Measurements from ENCODE around the gene PACS2.

PACS2 gene

DNA sequence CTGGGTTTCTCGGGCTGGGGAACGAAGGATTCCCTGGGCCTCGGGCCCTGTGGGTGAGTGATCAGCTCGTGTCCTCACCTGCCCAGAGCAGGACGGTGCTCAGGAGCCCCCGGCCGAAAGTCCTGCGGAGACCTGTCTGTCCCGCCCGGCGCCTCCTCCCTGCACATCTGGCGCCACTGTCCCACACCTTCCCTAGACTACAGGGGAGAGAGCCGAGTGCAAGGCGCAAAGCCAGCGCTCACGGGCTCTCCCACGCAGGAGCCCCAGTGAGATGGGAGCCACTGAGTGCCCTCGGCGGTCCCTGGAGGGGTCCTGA is 70.7 kb downstream of the PACS2 start:
- Histone ChIP-seq H3K23ac (ENCODE audit: low read length) (no peak overlapping the region), H2AK5ac (ENCODE audit: low read length) (no peak overlapping the region), H3K18ac (ENCODE audit: low read length) (no peak overlapping the region), H3K4me1 (ENCODE audit: control insufficient read depth, low read depth, low read length) (no peaks in the 10 kb centered on the region), H3K27ac (ENCODE audit: low read depth, low read length) (no peak overlapping the region), H3K9ac (ENCODE audit: low read length) (no peak overlapping the region), H2BK120ac (ENCODE audit: low read depth, low read length) (no peak overlapping the region), H3K4me3 (ENCODE audit: low read length) (no peak overlapping the region), H4K5ac (ENCODE audit: low read length) (no peak overlapping the region), H3K4me2 (ENCODE audit: low read length) (no peak overlapping the region), H2BK5ac (ENCODE audit: low read length) (no peak overlapping the region), H3K4ac (ENCODE audit: low read depth, low read length) (no peak overlapping the region), H2BK15ac (replicated peaks; ENCODE audit: low read depth) (no peak overlapping the region), H3K79me2 (ENCODE audit: control insufficient read depth, insufficient read depth, low read length) (no peaks in the 10 kb centered on the region), H3K27me3 (ENCODE audit: insufficient read depth, low read length, poor library complexity) (no peaks in the 10 kb centered on the region), H3K79me1 (ENCODE audit: low read length) (no peaks in the 10 kb centered on the region), H3K56ac (ENCODE audit: low read length) (no peak overlapping the region), H3K36me3 (ENCODE audit: control insufficient read depth, insufficient read depth, low read length) (no peaks in the 10 kb centered on the region), H4K8ac (ENCODE audit: low read depth, low read length) (no peak overlapping the region)
- DNase-seq: no peak
- WGBS (ENCODE audit: extremely low coverage, insufficient coverage, low lambda C conversion rate): no CpG with 5 or more reads among the region's 19 CpGs

DNA sequence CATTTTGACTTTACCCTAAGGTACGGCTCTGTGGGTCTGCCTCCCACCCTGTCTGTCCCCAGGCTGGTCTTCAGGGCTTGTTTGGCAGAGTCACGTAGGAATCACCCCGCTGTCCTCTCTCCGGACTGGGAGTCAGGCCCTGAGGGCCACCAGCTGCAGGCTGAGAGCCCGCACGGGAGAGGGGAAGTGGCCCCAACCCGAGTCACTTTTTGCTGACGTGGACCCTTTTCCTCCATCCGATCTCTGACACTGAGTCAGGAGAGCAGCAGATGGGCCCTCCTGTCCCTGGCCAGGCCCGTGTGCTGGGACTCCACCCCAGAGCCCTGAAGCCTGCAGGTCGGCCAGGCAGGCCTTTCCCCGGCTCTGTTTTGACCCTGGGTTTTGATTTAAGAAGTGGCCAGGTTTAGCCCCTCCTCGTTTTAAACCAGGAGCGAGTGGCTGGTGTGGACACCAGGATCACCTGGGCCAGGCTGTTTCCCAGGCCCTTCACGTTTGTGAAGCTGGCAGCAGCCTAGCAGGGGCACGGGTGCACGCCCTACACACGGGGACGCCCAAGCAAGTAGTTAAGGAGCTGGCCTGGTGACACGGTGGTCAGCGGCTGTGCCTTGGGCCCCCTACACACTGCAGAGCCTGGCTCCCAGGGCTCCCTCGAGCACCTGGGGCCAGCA is 71.3 kb downstream of the PACS2 start:
- Histone ChIP-seq H4K5ac (ENCODE audit: low read length) (no peak overlapping the region), H3K27me3 (ENCODE audit: insufficient read depth, low read length, poor library complexity) (no peaks in the 10 kb centered on the region), H3K18ac (ENCODE audit: low read length) (no peak overlapping the region), H3K23ac (ENCODE audit: low read length) (no peak overlapping the region), H3K9ac (ENCODE audit: low read length) (no peak overlapping the region), H3K4me2 (ENCODE audit: low read length) (no peak overlapping the region), H3K79me1 (ENCODE audit: low read length) (no peaks in the 10 kb centered on the region), H3K79me2 (ENCODE audit: control insufficient read depth, insufficient read depth, low read length) (no peaks in the 10 kb centered on the region), H3K4me1 (ENCODE audit: control insufficient read depth, low read depth, low read length) (no peaks in the 10 kb centered on the region), H3K4me3 (ENCODE audit: low read length) (no peak overlapping the region), H3K4ac (ENCODE audit: low read depth, low read length) (no peak overlapping the region), H4K8ac (ENCODE audit: low read depth, low read length) (no peak overlapping the region), H3K56ac (ENCODE audit: low read length) (no peak overlapping the region), H2BK120ac (ENCODE audit: low read depth, low read length) (no peak overlapping the region), H2BK15ac (replicated peaks; ENCODE audit: low read depth) (no peak overlapping the region), H3K27ac (ENCODE audit: low read depth, low read length) (no peak overlapping the region), H2BK5ac (ENCODE audit: low read length) (no peak overlapping the region), H3K36me3 (ENCODE audit: control insufficient read depth, insufficient read depth, low read length) (no peaks in the 10 kb centered on the region), H2AK5ac (ENCODE audit: low read length) (no peak overlapping the region)
- WGBS (ENCODE audit: extremely low coverage, insufficient coverage, low lambda C conversion rate): no CpG with 5 or more reads among the region's 22 CpGs
- no peak for DNase-seq

DNA sequence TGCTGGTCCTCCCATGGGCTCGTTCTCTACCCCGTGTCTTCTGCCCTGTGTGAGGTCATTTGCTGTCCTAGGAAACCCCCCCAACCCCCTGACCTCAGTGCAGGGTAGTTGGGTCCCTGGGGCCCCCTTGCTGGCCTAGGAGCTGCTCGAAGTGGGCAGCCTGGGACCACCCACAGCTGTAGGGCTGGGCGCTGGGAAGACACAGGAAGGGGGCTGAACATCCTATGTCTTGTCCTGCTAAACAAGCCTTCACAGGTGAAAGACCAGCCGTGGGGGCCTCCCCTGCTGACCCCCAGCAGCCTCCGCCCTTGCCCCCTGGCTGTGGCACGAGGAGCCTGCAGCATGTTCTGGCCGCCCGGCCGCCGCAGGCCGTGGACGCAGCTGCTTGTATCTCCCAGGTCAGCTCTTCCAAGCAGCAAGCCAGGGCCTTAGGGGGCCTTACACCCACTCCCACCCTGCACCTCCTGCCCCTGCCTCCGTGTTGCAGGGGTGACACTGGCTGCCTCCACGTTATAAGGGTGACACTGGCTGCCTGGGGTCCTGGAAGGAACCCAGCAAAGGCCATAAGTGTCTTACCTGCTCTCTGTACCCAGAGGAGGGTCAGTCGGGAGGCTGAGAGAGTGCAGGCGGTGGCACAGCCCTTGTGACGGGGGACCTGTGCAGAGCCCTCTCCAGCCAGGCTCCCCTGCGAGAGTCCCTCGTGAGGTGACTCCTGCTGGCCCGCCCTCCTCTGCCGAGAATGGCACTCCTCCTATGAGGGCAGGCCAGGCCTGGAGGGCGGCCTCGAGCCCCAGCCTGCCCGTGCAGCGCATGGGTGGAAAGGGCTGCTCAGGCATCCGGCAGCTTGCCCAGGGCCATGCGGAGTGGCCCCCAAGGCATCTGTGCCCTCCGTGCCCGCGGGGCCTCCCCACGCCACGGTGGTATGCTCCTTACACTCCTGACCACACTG is 72.3 kb downstream of the PACS2 start:
- Histone ChIP-seq H3K36me3 (ENCODE audit: control insufficient read depth, insufficient read depth, low read length) (no peaks in the 10 kb centered on the region), H2BK15ac (replicated peaks; ENCODE audit: low read depth) (no peak overlapping the region), H4K5ac (ENCODE audit: low read length) (no peak overlapping the region), H3K56ac (ENCODE audit: low read length) (no peak overlapping the region), H3K23ac (ENCODE audit: low read length) (no peak overlapping the region), H3K4me1 (ENCODE audit: control insufficient read depth, low read depth, low read length) (no peaks in the 10 kb centered on the region), H3K79me2 (ENCODE audit: control insufficient read depth, insufficient read depth, low read length) (no peaks in the 10 kb centered on the region), H2BK5ac (ENCODE audit: low read length) (no peak overlapping the region), H3K27ac (ENCODE audit: low read depth, low read length) (no peak overlapping the region), H3K4ac (ENCODE audit: low read depth, low read length) (no peak overlapping the region), H3K4me3 (ENCODE audit: low read length) (no peak overlapping the region), H4K8ac (ENCODE audit: low read depth, low read length) (no peak overlapping the region), H3K79me1 (ENCODE audit: low read length) (no peaks in the 10 kb centered on the region), H2BK120ac (ENCODE audit: low read depth, low read length) (no peak overlapping the region), H3K4me2 (ENCODE audit: low read length) (no peak overlapping the region), H3K27me3 (ENCODE audit: insufficient read depth, low read length, poor library complexity) (no peaks in the 10 kb centered on the region), H3K9ac (ENCODE audit: low read length) (no peak overlapping the region), H3K18ac (ENCODE audit: low read length) (no peak overlapping the region), H2AK5ac (ENCODE audit: low read length) (no peak overlapping the region)
- no peak for DNase-seq
- no CpG with 5 or more reads among the region's 33 CpGs for WGBS (ENCODE audit: extremely low coverage, insufficient coverage, low lambda C conversion rate)

DNA sequence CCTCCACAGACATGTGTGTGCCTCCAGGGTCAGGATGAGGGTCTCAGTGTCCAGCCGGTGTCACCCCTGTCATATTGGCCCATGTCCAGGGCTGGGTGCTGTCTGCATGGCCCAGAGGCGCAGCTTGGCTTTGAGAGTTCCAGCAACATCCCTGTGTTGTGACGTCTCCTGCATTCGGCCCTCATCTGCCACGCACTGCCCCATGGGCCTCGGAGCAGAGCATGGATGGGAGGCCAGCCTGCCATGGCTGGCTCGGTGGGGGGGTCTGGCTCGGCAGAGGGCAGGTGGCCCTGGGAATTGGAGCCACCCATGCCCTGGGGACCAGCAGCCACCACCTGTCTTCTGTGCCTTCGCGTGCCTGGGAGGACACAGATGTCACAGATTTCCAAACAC is 73.0 kb downstream of the PACS2 start:
- H3K23ac ChIP-seq (ENCODE audit: low read length): no peak overlapping the region
- WGBS (ENCODE audit: extremely low coverage, insufficient coverage, low lambda C conversion rate): no CpG with 5 or more reads among the region's 10 CpGs
- H2BK15ac ChIP-seq (replicated peaks; ENCODE audit: low read depth): no peak overlapping the region
- H3K4me2 ChIP-seq (ENCODE audit: low read length): no peak overlapping the region
- no peaks in the 10 kb centered on the region for H3K27me3 ChIP-seq (ENCODE audit: insufficient read depth, low read length, poor library complexity)
- no peak overlapping the region for H2AK5ac ChIP-seq (ENCODE audit: low read length)
- no peak overlapping the region for H3K56ac ChIP-seq (ENCODE audit: low read length)
- H2BK5ac ChIP-seq (ENCODE audit: low read length): no peak overlapping the region
- no peaks in the 10 kb centered on the region for H3K4me1 ChIP-seq (ENCODE audit: control insufficient read depth, low read depth, low read length)
- H3K79me1 ChIP-seq (ENCODE audit: low read length): no peaks in the 10 kb centered on the region
- no peaks in the 10 kb centered on the region for H3K79me2 ChIP-seq (ENCODE audit: control insufficient read depth, insufficient read depth, low read length)
- DNase-seq: no peak
- H3K4ac ChIP-seq (ENCODE audit: low read depth, low read length): no peak overlapping the region
- no peak overlapping the region for H3K18ac ChIP-seq (ENCODE audit: low read length)
- H4K8ac ChIP-seq (ENCODE audit: low read depth, low read length): no peak overlapping the region
- H3K36me3 ChIP-seq (ENCODE audit: control insufficient read depth, insufficient read depth, low read length): no peaks in the 10 kb centered on the region
- no peak overlapping the region for H3K27ac ChIP-seq (ENCODE audit: low read depth, low read length)
- H3K9ac ChIP-seq (ENCODE audit: low read length): no peak overlapping the region
- H2BK120ac ChIP-seq (ENCODE audit: low read depth, low read length): no peak overlapping the region
- H4K5ac ChIP-seq (ENCODE audit: low read length): no peak overlapping the region
- H3K4me3 ChIP-seq (ENCODE audit: low read length): no peak overlapping the region

DNA sequence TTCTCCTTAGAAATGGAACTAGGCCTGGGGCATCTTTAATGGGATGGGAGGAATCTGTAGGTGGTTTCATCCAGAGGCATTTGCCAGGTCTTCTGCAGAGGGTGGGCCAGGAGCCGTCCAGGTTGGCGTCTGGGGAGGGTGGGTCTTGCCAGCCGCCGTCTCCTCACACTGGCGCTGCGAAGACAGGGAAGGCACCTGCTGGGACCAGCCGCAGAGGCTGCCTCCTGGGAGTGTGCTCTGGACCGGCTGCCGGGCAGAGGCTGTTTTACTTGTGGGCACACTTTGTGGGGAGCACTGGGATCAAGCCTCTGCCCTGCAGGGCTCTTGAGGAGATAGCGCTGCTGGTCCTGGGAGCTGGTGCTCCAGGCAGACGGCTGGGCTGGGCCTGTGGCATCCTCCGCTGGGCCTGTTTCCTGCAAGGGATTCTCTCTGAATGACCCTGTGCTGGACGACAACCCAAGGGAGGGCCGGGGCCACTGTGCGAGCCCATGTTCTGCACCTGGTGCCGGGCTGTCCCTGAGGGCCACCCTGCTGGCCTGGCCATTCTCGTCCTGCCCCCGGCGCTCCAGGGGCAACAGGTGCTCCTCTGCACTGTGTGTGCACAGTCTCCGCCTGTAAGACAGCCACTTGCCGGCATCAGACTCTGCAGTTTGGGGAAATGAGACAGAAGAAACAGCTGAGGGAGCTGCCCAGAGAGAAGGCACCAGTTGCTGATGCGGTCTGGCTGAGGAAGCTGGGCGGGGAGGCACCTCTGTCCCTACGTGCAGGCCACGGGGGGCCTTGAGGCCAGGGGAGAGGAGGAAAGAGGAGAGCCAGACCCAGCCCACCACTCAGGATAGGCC is 73.8 kb downstream of the PACS2 start:
- H3K27me3 ChIP-seq (ENCODE audit: insufficient read depth, low read length, poor library complexity): no peaks in the 10 kb centered on the region
- H4K5ac ChIP-seq (ENCODE audit: low read length): no peak overlapping the region
- no peak overlapping the region for H3K18ac ChIP-seq (ENCODE audit: low read length)
- H3K36me3 ChIP-seq (ENCODE audit: control insufficient read depth, insufficient read depth, low read length): no peaks in the 10 kb centered on the region
- no peak overlapping the region for H3K9ac ChIP-seq (ENCODE audit: low read length)
- no peaks in the 10 kb centered on the region for H3K4me1 ChIP-seq (ENCODE audit: control insufficient read depth, low read depth, low read length)
- H3K23ac ChIP-seq (ENCODE audit: low read length): no peak overlapping the region
- H2BK120ac ChIP-seq (ENCODE audit: low read depth, low read length): no peak overlapping the region
- no peaks in the 10 kb centered on the region for H3K79me1 ChIP-seq (ENCODE audit: low read length)
- H2BK5ac ChIP-seq (ENCODE audit: low read length): no peak overlapping the region
- H3K4ac ChIP-seq (ENCODE audit: low read depth, low read length): no peak overlapping the region
- H3K4me3 ChIP-seq (ENCODE audit: low read length): no peak overlapping the region
- no peak overlapping the region for H2AK5ac ChIP-seq (ENCODE audit: low read length)
- no CpG with 5 or more reads among the region's 25 CpGs for WGBS (ENCODE audit: extremely low coverage, insufficient coverage, low lambda C conversion rate)
- H3K4me2 ChIP-seq (ENCODE audit: low read length): no peak overlapping the region
- no peak overlapping the region for H3K56ac ChIP-seq (ENCODE audit: low read length)
- DNase-seq: no peak
- H4K8ac ChIP-seq (ENCODE audit: low read depth, low read length): no peak overlapping the region
- no peak overlapping the region for H3K27ac ChIP-seq (ENCODE audit: low read depth, low read length)
- no peaks in the 10 kb centered on the region for H3K79me2 ChIP-seq (ENCODE audit: control insufficient read depth, insufficient read depth, low read length)
- H2BK15ac ChIP-seq (replicated peaks; ENCODE audit: low read depth): no peak overlapping the region
